Testis (tissue), 2 donors: Measurements from ENCODE around the gene DYNLT5.

Source experiments
- CTCF ChIP-seq, 3 experiments: fragments of 450-650 bp in 2 of 3; fragments of 200-600 bp in 1 of 3; sonication (generic) in 1 of 3; IDR thresholded peaks; one replicate each; pipeline ENCODE4 v1.5.1; 2016 to 2019; ENCODE audit warnings: antibody characterized with exemption in 3 of 3, mild to moderate bottlenecking in 2 of 3, moderate library complexity in 1 of 3
- POLR2A ChIP-seq: fragments of 450-650 bp; IDR thresholded peaks from one replicate; pipeline ENCODE4 v1.6.1; 2017; ENCODE audit warnings: antibody characterized with exemption, mild to moderate bottlenecking, moderate library complexity

DNA sequence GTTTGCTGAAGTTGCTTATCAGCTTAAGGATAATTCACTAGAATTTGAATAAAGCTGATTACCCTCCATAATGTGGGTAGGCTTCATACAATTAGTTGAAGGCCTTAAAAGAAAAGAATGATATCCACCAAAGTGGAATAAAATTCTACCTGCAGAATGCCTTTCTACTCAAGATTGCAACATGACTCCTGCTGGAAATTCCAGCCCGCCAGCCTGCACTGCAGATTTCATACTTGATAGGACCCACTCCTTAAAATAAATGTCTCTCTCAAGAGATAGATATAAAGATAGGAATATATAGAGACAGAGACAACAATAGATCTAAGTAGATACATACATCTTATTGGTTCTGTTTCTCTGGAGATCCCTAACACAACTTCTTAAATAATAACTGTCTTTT is 72.5 kb downstream of the DYNLT5 start:
- no peak for TF ChIP-seq CTCF (IDR thresholded peaks at IDR 0.05)
- TF ChIP-seq POLR2A, result no peak
